Testis (tissue), 2 donors: ENCODE results near the gene RNF148.

Experiments
- CTCF ChIP-seq, 3 experiments: fragments of 450-650 bp in 2 of 3; fragments of 200-600 bp in 1 of 3; sonication (generic) in 1 of 3; IDR thresholded peaks; one replicate each; pipeline ENCODE4 v1.5.1; 2016 to 2019; ENCODE audit warnings: antibody characterized with exemption in 3 of 3, mild to moderate bottlenecking in 2 of 3, moderate library complexity in 1 of 3
- POLR2A ChIP-seq: fragments of 450-650 bp; IDR thresholded peaks from one replicate; pipeline ENCODE4 v1.6.1; 2017; ENCODE audit warnings: antibody characterized with exemption, mild to moderate bottlenecking, moderate library complexity

DNA sequence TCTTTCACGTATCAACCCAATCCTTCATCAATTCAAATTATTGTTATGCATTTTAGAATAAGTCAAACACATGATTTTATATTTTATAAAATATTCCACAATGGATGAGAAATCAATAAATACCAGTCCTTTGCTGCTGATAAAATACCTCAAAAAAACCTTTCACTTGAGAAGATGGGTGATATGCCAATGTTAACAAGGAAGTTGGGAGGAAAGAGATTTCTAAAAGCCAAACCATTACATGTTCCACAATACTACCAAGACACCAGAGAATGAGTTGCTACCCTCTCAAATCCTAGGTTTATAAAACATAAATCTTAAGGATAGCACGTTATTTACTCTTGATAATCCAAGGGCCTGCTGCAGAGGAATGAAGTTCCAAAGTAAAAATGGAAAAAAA, 18.2 kb downstream of the RNF148 start:
- TF ChIP-seq CTCF (IDR thresholded peaks at IDR 0.05) (no peak), POLR2A (no peak)
